ENCODE data around the gene JDP2. TPM values are rescaled to one million over a fixed set of nuclear protein-coding genes. Genes with fewer than 3 reads are reported as not detected.
A peak's percentile ranks its signal among the peaks of the same experiment; 100 is the strongest.

Gene JDP2
- total and polyA plus RNA-seq, 9 donors = 45.0 to 63.2 (median 56.7) TPM

DNA sequence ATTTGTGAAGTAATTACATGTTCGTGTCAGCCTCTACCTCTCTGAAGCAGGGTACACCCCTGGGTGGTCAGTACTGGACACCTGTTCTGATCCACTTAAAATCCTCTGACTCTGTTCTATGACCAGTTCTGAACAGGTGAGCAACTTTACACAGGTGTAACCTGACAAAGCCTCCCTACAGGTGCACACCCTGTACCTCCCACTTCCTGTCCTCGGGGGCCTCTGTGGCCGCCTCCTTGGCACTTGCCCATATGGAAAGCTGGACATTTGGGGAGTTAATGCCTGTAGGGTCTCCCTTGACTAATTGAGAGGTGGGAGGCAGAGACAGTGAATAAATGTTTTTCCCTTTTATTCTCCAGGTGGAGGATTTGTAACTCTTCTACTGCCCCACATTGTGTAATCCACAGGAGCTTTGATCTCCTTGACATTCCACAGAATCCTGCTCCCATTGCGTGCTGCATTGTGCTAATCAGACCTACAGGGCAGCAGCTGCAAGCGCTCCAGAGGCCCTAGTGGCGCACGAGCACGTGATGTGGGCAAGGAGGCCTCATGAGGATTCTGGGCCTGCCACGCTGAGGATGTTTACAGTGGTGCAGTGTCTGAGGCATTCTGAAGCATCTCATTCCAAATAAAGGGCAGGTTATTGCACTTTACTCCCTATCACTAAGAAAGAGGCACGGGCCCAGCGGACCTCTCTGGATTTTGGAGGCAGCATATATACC is 48.6 kb downstream of the JDP2 start:
- Histone ChIP-seq H3K27ac (ENCODE audit: low read length) (no peak overlapping the region), H3K36me3 (ENCODE audit: control insufficient read depth, insufficient read depth, low read length) (peaks cover 36% of the 10 kb centered on the region)
- no peak for DNase-seq

DNA sequence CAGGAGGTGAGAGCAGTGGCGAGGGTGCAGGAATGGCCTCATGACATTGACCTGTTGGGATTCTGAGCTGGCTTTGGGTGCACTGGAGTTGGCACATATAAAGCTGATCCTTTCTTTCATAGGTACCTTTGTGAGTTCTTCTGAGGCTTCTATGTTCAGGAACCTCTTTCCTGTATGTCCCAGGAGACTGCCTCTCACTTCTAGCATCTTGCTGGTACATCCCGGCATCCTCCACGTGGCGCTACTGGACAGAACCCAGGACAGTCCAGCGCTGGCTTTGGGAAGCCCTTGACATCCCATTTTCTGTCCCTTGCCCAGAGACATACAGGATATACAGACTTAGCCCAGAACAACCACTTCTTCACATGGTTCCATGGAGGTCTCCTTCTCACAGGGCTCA is 50.1 kb downstream of the JDP2 start:
- Histone ChIP-seq H3K4me3 (ENCODE audit: low read length) (no peak overlapping the region), H3K4me1 (ENCODE audit: control insufficient read depth, insufficient read depth, low read length) (peaks cover 15% of the 10 kb centered on the region), H3K9me3 (replicated peaks; ENCODE audit: control insufficient read depth, low read depth, low read length) (no peaks in the 10 kb centered on the region), H3K27ac (ENCODE audit: low read length) (no peak overlapping the region), H3K27me3 (ENCODE audit: control insufficient read depth, insufficient read depth, low read length) (no peaks in the 10 kb centered on the region), H3K36me3 (ENCODE audit: control insufficient read depth, insufficient read depth, low read length) (peaks cover 22% of the 10 kb centered on the region)
- DNase-seq = no peak
- WGBS (ENCODE audit: insufficient coverage) = 88% methylated on average over 4 of the region's 5 CpGs

More for the DNA sequence above, 48.6 kb downstream of the JDP2 start:
- Histone ChIP-seq H3K9me3 (replicated peaks; ENCODE audit: control insufficient read depth, low read depth, low read length) (no peaks in the 10 kb centered on the region), H3K4me1 (ENCODE audit: control insufficient read depth, insufficient read depth, low read length) (peaks cover 15% of the 10 kb centered on the region), H3K27me3 (ENCODE audit: control insufficient read depth, insufficient read depth, low read length) (no peaks in the 10 kb centered on the region), H3K4me3 (ENCODE audit: low read length) (no peak overlapping the region)
- 65% methylated on average over 2 of the region's 11 CpGs for WGBS (ENCODE audit: insufficient coverage)

DNA sequence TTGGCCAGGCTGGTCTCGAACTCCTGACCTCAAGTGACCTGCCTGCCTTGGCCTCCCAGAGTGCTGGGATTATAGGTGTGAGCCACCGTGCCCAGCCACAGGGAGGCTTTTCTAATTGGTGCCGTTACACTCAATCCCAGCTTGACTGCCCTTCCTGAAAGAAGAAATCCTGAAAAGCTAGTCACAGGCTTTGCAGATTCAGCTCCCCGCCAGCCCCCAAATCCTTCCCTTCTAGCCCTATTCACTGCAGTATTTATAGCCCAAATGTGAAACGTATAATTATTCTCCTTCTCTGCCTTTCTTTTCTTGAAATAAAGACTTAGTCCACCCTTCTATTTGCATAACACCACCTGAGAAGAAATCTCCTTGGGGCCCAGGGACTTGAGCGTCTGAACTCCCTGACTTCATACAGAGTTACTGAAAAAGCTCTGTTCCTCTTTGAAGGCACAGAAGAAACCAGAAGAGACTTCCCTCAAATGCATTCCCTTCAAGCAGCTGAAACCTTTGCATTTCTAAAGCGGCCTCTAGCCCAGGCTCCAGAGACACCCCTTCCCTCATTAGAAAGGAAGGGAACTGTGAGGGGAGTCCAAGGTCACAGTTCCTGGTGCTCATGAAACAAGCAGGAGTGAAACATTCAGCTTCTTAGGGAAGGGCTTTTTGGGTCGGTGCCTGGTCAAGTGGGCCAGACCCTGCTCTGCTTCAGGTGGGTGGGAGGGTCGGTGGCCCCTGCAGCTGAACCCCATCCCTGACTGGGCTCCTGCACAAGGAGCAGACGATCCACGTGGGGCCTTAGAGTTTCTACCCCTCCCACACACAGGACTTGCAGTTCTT is 52.2 kb downstream of the JDP2 start:
- no peaks in the 10 kb centered on the region for H3K9me3 ChIP-seq (replicated peaks; ENCODE audit: control insufficient read depth, low read depth, low read length)
- H3K27me3 ChIP-seq (ENCODE audit: control insufficient read depth, insufficient read depth, low read length) = no peaks in the 10 kb centered on the region
- peaks cover 18% of the 10 kb centered on the region for H3K36me3 ChIP-seq (ENCODE audit: control insufficient read depth, insufficient read depth, low read length)
- WGBS (ENCODE audit: insufficient coverage) = 51% methylated on average over 6 of the region's 11 CpGs
- no peak overlapping the region for H3K4me3 ChIP-seq (ENCODE audit: low read length)
- H3K27ac ChIP-seq (ENCODE audit: low read length) = no peak overlapping the region
- peaks cover 15% of the 10 kb centered on the region for H3K4me1 ChIP-seq (ENCODE audit: control insufficient read depth, insufficient read depth, low read length)
- DNase-seq = peak; percentile 39

DNA sequence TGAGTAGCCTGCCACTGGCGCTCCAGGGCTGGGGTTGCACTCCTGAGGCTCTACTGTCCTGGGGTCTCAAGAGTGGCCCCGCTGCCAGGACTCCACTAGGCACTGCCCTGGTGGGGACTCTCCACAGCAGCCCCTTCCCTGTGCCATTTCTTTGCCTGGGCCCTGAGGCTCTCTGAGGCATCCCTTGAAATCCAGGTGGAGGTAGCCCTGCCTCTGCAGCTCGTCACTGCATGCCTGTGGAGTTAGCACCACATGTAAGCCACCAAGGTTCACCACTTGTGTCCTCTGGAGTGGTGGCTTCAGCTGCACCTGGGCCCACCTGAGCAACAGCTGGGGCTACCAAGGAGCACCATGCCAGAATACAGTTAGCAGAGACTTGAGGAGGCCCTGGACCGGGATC is 54.5 kb downstream of the JDP2 start:
- DNase-seq = no peak
- H3K36me3 ChIP-seq (ENCODE audit: control insufficient read depth, insufficient read depth, low read length) = peaks cover 7% of the 10 kb centered on the region
- no peaks in the 10 kb centered on the region for H3K9me3 ChIP-seq (replicated peaks; ENCODE audit: control insufficient read depth, low read depth, low read length)
- no peak overlapping the region for H3K4me3 ChIP-seq (ENCODE audit: low read length)
- H3K27me3 ChIP-seq (ENCODE audit: control insufficient read depth, insufficient read depth, low read length) = no peaks in the 10 kb centered on the region
- no peak overlapping the region for H3K27ac ChIP-seq (ENCODE audit: low read length)
- WGBS (ENCODE audit: insufficient coverage) = 81% methylated on average over 4 of the region's 4 CpGs
- peaks cover 7% of the 10 kb centered on the region for H3K4me1 ChIP-seq (ENCODE audit: control insufficient read depth, insufficient read depth, low read length)

DNA sequence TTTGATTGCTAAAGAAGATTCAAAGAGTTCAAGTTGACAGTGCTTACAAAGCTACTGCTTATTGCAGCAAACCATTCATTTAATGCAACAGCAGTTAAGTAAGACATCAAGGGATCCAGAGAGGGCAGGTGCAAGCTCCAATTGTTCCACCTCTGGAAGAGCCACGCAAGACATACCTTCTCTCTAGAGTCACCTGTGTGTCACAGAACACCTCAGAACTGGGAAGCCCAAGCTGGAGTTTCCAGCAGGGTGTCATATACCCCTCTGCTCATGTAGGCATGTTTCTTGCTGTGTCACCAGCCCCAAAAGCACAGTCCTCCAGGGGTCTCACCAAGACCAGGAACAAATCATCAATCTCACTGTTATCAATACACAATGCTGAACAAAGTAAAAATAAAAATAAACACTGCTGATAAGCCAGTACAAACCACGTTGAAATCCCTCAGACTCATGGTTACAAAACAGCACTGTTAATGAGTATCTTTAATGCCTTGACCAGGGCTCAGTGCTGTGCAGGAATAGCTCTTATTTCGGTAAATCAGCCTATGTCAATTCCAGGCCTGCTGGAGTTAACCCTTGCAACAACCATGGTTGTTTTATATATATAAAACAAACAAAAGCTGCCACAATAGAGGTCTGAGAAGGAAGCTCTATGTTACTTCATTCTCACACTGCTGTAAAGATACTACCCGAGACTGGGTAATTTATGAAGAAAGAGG is 57.0 kb downstream of the JDP2 start:
- H3K36me3 ChIP-seq (ENCODE audit: control insufficient read depth, insufficient read depth, low read length) = no peaks in the 10 kb centered on the region
- no peaks in the 10 kb centered on the region for H3K27me3 ChIP-seq (ENCODE audit: control insufficient read depth, insufficient read depth, low read length)
- no peak overlapping the region for H3K27ac ChIP-seq (ENCODE audit: low read length)
- H3K4me3 ChIP-seq (ENCODE audit: low read length) = no peak overlapping the region
- DNase-seq = no peak
- no peaks in the 10 kb centered on the region for H3K9me3 ChIP-seq (replicated peaks; ENCODE audit: control insufficient read depth, low read depth, low read length)
- 71% methylated on average over 1 of the region's 4 CpGs for WGBS (ENCODE audit: insufficient coverage)
- H3K4me1 ChIP-seq (ENCODE audit: control insufficient read depth, insufficient read depth, low read length) = peaks cover 5% of the 10 kb centered on the region

DNA sequence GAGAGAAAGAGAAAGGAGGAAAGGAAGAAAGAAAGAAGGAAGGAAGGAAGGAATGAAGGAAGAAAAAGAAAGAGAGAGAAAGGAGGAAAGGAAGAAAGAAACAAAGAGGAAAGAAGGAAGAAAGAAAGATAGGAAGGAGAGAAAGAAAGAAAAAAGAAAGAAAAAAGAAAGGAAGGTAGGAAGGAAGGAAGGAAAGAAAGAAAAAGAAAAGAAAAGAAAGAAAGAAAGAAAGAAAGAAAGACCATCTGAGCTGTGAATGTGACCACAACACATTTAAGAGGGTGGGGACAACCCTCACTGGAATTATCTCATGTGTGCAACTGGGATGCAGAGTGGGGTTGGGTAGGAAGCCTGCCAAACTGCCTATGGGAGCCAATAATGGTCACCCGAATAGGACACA is 58.5 kb downstream of the JDP2 start:
- no CpG with 5 or more reads among the region's 1 CpG for WGBS (ENCODE audit: insufficient coverage)
- no peaks in the 10 kb centered on the region for H3K4me1 ChIP-seq (ENCODE audit: control insufficient read depth, insufficient read depth, low read length)
- no peak for DNase-seq
- no peak overlapping the region for H3K4me3 ChIP-seq (ENCODE audit: low read length)
- H3K27me3 ChIP-seq (ENCODE audit: control insufficient read depth, insufficient read depth, low read length) = no peaks in the 10 kb centered on the region
- H3K9me3 ChIP-seq (replicated peaks; ENCODE audit: control insufficient read depth, low read depth, low read length) = no peaks in the 10 kb centered on the region
- H3K27ac ChIP-seq (ENCODE audit: low read length) = no peak overlapping the region
- no peaks in the 10 kb centered on the region for H3K36me3 ChIP-seq (ENCODE audit: control insufficient read depth, insufficient read depth, low read length)

DNA sequence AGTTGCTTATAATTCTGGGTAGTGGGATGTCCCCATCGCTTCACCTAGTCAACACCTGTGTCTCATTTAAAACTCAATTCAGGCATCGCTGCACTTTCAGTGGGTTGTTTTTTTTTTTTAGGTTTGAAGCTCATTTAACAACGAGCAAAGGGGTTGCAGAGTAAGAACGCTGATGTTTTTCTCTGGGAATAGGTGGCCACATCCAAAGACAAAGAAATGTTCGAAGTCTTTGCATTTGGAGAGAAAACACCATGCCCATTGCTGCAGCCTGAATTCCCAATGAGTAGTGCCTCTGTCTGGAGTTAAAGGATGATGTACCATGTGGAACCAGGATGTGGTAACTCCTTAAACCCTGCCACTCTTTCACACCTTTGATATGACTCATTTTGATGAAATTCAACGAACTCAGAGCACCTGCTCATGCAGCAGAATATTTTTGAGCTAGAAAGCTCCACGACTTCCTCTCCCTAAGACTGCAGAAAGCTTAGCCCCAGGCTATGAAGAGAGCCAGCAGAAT is 59.4 kb downstream of the JDP2 start:
- Histone ChIP-seq H3K27me3 (ENCODE audit: control insufficient read depth, insufficient read depth, low read length) (no peaks in the 10 kb centered on the region), H3K9me3 (replicated peaks; ENCODE audit: control insufficient read depth, low read depth, low read length) (no peaks in the 10 kb centered on the region), H3K27ac (ENCODE audit: low read length) (no peak overlapping the region), H3K4me3 (ENCODE audit: low read length) (no peak overlapping the region), H3K4me1 (ENCODE audit: control insufficient read depth, insufficient read depth, low read length) (no peaks in the 10 kb centered on the region), H3K36me3 (ENCODE audit: control insufficient read depth, insufficient read depth, low read length) (no peaks in the 10 kb centered on the region)
- no peak for DNase-seq
- 52% methylated on average over 3 of the region's 7 CpGs for WGBS (ENCODE audit: insufficient coverage)

DNA sequence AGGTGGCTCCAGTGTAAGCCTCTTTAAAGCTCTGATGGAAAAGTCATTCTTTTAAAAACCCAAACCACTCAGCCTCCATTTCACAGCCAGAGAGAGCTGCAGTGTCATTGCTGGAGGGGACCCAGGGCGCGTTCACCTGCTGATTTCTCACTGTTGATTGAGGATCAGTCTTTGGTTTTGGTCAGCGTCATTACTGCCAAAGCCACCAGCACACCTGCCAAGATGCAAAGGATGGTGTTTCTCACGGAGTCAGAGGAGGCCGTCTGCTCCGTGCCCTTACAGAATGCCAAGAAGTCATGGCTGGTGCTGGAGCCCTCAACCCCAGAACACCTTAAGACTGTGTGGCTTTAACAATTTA is 61.6 kb downstream of the JDP2 start:
- no peaks in the 10 kb centered on the region for H3K4me1 ChIP-seq (ENCODE audit: control insufficient read depth, insufficient read depth, low read length)
- H3K9me3 ChIP-seq (replicated peaks; ENCODE audit: control insufficient read depth, low read depth, low read length) = no peaks in the 10 kb centered on the region
- WGBS (ENCODE audit: insufficient coverage) = 93% methylated on average over 5 of the region's 6 CpGs
- no peak overlapping the region for H3K4me3 ChIP-seq (ENCODE audit: low read length)
- no peak for DNase-seq
- H3K36me3 ChIP-seq (ENCODE audit: control insufficient read depth, insufficient read depth, low read length) = no peaks in the 10 kb centered on the region
- H3K27ac ChIP-seq (ENCODE audit: low read length) = no peak overlapping the region
- no peaks in the 10 kb centered on the region for H3K27me3 ChIP-seq (ENCODE audit: control insufficient read depth, insufficient read depth, low read length)

DNA sequence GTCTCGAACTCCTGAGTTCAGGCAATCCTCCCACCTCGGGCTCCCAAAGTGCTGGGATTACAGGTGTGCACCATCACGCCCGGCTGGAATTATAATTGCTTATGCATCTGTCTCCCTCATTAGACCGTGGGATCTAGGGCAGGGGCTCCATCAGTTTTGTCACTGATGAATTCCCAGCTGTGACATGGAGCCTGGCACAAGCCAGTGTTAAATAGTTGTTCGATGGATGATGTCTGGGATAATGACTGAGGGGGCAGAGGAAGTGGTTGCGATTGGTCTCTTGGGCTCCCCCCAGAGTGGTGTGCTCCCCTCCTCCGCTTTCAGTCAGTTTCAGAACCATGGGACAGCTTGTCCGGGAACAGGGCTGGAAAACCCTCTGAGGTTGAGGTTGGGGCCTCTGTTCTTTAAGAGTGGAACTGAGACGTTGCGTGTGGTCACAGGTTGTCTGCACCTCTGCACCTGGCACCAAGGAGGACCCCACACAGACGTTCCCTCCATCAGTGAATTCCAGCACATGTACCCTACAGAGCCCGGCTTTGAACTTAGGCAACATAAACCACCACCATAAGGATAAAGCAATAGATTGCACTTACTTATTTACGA is 63.7 kb downstream of the JDP2 start:
- no peak for DNase-seq
- Histone ChIP-seq H3K9me3 (replicated peaks; ENCODE audit: control insufficient read depth, low read depth, low read length) (no peaks in the 10 kb centered on the region), H3K36me3 (ENCODE audit: control insufficient read depth, insufficient read depth, low read length) (no peaks in the 10 kb centered on the region), H3K4me3 (ENCODE audit: low read length) (no peak overlapping the region), H3K4me1 (ENCODE audit: control insufficient read depth, insufficient read depth, low read length) (no peaks in the 10 kb centered on the region), H3K27me3 (ENCODE audit: control insufficient read depth, insufficient read depth, low read length) (no peaks in the 10 kb centered on the region), H3K27ac (ENCODE audit: low read length) (no peak overlapping the region)
- WGBS (ENCODE audit: insufficient coverage) = 53% methylated on average over 9 of the region's 14 CpGs

Data from muscle of leg (tissue), 11 donors.